H4 (cell line): Measurements from ENCODE around the gene WWTR1. TPM values are rescaled to one million over a fixed set of nuclear protein-coding genes. Genes with fewer than 3 reads are reported as not detected.

Source experiments
- DNase-seq: peaks from one replicate; pipeline ENCODE4 v3.0.0-alpha.2; 2015; ENCODE audit warnings: low spot score
- total RNA-seq: library from RNA; depleted of rRNA; stranded (reverse); fragments of >200 nt; shearing (Covaris generic); gene quantifications from 2 replicates; pipeline ENCODE4 v1.2.3, GENCODE V29; 2014; rRNA removed

WWTR1 gene
- 37.2 and 47.4 TPM in 2 replicates for total RNA-seq

- DNase-seq = peak; percentile 98
Observed at GRCh38 chr3:149657926-149658743, at the start of gene WWTR1. Gene WWTR1 (minus strand): TSS chr3:149658025. CDS start chr3:149657306, 719 bp downstream.

DNA sequence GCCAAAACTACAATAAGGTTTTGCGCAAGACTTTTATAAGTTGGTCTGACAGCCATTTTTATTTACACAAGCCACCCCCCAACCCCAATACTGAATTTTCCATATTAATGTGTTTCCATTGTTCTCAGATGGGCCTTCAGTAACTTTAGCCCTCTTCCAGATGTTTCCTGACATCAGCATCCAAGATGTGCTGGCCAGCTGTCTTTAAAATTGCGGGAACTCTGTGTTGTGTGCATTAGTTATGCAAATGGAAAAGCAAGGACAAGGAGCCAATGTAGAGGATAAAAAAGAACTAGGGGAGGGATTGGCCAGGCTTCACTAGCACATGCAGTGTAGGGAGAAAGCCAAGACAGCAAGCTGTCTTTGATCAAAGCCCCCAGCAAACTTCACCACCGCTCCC lies 49.1 kb upstream of the WWTR1 start:
- no peak for DNase-seq

DNA sequence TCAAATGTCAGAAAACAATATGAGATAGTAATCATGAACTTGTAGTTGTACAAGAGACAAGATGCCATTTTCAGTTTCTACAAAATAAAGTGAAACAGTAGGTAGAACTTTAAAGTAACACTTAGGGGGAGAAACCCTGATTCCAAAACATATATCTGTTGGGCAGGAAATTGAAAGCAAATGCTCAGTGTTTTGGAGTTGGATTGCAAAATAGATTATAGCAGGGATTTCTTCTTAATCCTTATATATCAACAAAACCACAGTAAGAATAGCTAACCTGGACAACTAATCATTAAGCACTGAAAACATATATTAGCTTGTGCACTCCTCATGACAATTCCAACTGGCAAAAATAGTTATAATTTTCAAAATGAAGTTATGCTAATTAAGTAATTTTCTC lies 47.6 kb upstream of the WWTR1 start:
- no peak for DNase-seq

GRCh38 chr3:149703466-149703865 lies 45.6 kb upstream of the WWTR1 start:
- no peak for DNase-seq

DNA sequence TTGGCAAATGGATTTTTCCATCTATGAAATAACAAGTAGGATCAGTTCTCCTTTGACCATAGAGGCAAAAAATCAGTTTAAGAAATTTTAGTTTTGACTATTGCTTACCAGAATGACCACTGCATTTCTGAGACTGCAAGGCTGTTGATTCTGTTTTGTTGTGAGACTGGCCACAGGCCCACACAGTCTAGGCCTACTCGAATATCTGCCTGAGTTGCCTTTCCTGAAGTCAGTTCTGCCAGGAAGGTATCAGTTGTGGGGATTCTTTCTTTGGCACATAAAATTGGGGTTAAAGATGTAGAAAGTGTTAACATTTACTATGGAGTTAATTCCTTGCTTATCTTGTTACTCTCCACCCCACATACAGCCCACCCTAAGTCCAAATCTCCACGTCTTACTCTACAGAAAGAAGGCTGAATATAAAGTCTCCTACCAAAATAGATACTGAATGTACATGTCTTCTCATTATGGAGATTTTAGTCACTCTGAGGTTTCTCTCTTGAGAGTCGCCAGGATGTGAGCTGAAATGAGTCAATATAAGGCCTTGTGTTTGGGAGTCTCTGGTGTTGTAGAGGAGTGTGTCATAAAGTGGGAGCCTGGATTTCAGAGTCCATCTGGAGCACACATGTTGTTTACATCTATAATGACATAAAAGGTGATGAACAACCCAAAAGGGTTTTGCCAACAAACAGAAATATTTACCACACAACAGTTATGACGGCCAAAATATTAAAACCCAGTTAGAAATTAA lies 45.0 kb upstream of the WWTR1 start:
- peak; percentile 58 for DNase-seq

GRCh38 chr3:149701977-149702350 lies 44.1 kb upstream of the WWTR1 start:
- DNase-seq = no peak

- no peak for DNase-seq
Observed at GRCh38 chr3:149701206-149701976, 43.6 kb upstream of the WWTR1 start.

DNA sequence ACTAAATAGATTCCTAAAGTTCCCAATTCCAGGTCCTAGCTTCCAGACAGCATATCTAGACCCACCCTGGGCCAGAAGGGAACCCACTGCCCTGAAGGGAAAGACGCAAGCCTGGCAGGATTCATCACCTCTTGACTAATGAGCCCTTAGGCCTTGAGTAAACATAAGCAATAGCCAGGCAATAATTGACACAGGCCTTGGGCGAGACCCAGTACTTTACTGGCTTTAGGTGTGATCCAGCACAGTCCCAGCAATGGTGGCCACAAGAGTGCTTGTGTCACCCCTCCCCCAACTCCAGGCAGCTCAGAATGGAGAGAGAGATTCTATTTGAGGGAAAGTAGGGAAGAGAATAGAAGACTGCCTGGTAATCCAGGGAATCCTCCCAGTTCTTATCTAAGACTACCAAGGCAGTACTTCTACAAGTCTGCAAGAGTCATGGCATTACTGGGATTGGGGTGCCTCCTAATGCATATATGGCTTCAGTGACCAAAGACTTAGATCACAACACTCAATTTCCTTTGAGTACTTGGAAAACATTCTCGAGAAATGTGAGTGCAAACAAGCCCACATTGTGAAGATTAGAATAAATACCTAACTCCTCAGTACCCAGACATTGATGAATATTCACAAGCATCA lies 30.4 kb upstream of the WWTR1 start:
- no peak for DNase-seq

- DNase-seq = no peak
Observed at GRCh38 chr3:149686996-149687395, 29.2 kb upstream of the WWTR1 start.

GRCh38 chr3:149678351-149678950 lies 20.6 kb upstream of the WWTR1 start:
- DNase-seq = peak; percentile 64

GRCh38 chr3:149673393-149673792 lies 15.6 kb upstream of the WWTR1 start:
- no peak for DNase-seq

- no peak for DNase-seq
Observed at GRCh38 chr3:149670742-149671492, 13.1 kb upstream of the WWTR1 start.

DNA sequence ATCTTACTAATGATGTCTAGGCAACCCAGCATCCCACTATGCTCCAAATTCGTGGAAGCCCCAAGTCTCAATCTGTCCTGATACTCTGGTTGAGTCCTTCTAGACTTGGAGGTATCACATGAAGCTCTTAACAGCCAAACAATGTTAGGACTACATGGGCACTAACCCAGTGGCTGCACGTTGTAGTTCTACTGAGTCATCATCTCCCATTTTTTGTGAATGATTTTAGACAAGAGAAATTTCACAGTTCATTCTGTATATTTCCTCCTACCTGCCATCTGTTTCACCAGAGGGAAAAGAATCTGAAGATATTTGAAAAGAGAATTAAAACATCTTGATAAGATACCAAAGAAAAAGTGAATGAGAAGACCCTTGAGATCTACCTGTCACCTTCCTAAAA lies 9.8 kb upstream of the WWTR1 start:
- no peak for DNase-seq

GRCh38 chr3:149663966-149664365 lies 6.1 kb upstream of the WWTR1 start:
- no peak for DNase-seq

DNA sequence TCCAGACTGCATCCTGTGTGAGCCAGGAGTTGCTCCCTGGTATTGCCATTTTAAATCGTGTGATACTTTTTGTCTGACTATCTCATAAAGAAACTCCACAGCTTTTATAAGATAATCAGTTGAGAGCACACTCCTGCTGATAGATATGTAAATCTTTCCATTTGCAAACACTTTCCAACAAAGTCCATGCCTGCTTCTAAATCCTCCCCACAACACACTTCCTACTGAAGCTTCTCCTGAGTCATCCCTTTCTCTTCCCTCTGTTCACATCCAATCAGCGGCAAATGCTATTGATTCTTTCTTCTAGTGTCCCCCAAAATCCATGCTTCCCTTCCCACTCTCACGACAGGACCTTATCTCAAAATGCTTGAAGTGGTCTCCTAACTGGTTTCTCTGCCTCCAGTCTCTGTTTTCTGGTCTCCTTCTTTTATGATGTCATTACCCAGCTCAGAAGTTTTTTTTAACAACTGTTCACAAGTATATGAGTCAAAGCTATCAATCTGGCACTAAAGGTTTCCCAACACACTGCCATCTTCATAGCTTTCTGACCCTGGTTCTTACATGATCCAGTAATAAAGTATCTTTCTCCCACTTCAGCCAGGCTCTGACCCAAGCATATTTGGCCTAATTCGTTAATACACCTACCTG lies 4.5 kb upstream of the WWTR1 start:
- DNase-seq = no peak

DNA sequence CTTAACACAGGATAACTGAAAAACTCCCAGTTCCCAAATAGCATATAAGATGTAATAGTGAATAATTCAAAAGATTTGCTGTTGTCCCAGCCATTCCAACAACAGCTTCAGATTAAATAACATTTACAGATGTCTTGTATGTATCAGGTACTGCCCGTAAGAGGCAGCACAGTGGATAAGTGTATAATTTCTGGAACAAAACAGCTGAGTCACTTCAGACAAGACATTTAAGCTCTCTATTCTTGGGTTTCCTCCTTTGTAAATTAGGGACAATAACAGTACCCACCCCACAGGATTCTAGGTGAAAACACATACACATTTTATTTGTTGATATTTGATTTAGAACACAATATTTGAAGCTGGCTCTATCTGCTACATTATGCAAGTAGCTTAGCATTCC lies 2.6 kb upstream of the WWTR1 start:
- DNase-seq = no peak

GRCh38 chr3:149658744-149659497 lies 1.1 kb upstream of the WWTR1 start:
- no peak for DNase-seq

DNA sequence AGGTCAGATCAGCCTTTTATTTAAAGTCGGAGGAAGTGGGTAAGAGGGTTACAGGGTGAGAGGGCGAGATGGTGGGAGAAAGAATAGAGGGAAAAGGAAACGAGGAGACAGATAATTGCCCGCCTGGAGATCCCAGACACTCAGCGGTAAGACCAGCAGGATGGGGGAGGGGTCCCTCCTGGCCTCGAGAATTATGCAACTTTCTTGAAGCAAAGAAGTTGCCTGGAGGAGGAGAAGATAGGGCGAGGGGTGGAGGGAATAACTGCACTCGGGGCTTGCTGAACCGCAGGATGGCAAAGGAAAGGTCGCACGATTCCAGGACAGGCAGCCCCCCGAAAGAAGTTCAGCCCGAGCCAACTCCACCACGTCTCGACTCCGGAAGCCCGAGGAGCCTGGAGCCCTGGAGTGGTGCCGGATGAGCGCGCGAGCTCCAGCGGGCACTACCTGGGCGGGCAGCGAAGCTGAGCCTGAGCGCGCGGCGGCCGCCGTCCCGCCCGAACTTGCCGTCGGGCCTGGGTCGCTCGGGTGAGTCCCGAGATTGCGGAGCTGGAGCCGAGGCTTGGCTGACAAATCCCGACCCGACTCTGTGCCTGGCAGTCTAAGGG lies 402 bp downstream of the WWTR1 start:
- DNase-seq = peak; percentile 70
